Kidney (tissue), 14 donors: ENCODE measurements around the gene NAP1L4. TPM values are rescaled to one million over a fixed set of nuclear protein-coding genes. Genes with fewer than 3 reads are reported as not detected.

Experiments
- DNase-seq, 5 donors: peaks; one replicate each; pipeline ENCODE4 v3.0.0-alpha.2; 2013 to 2020
- FAIRE-seq: peaks from 2 replicates; lab custom pipeline; 2012; peaks lifted over from hg19 to GRCh38; lab: Jason Lieb, UNC
- H3K27ac ChIP-seq, 2 donors: one replicate each; pipeline ENCODE4 v1.7.0; 2013; ENCODE audit warnings: low read depth in 2 of 2, low read length in 2 of 2, inconsistent platforms in 1 of 2
- H3K27me3 ChIP-seq: one replicate; pipeline ENCODE4 v1.7.1; 2013; ENCODE audit warnings: low read length, inconsistent platforms; ENCODE audit not compliant: control insufficient read depth, insufficient read depth
- H3K36me3 ChIP-seq, 3 donors: one replicate each; pipeline versions ENCODE4 v1.7.0 to v1.7.1; 2013; ENCODE audit warnings: low read length in 3 of 3, control low read depth in 1 of 3, inconsistent platforms in 1 of 3; ENCODE audit not compliant: insufficient read depth in 3 of 3, control insufficient read depth in 2 of 3
- H3K4me1 ChIP-seq, 3 donors: one replicate each; pipeline versions ENCODE4 v1.7.0 to v1.7.1; 2013; ENCODE audit warnings: low read length in 3 of 3, inconsistent platforms in 1 of 3, low read depth in 1 of 3; ENCODE audit not compliant: control insufficient read depth in 2 of 3, insufficient read depth in 2 of 3
- H3K4me3 ChIP-seq, 3 donors: one replicate each; pipeline versions ENCODE4 v1.7.0 to v1.8.1; 2013; ENCODE audit warnings: low read length in 3 of 3, control low read depth in 1 of 3, inconsistent platforms in 1 of 3
- H3K9ac ChIP-seq, 3 donors: one replicate each; pipeline versions ENCODE4 v1.7.0 to v1.7.1; 2013; ENCODE audit warnings: low read length in 3 of 3, control low read depth in 1 of 3, inconsistent platforms in 1 of 3
- H3K9me3 ChIP-seq, 3 donors: one replicate each; pipeline versions ENCODE4 v1.7.0 to v1.7.1; 2013; ENCODE audit warnings: low read length in 3 of 3, control low read depth in 1 of 3, inconsistent platforms in 1 of 3; ENCODE audit not compliant: control insufficient read depth in 2 of 3, insufficient read depth in 1 of 3
- CTCF ChIP-seq: IDR thresholded peaks from 3 replicates; pipeline ENCODE4 v1.5.1; 2012; ENCODE audit warnings: mild to moderate bottlenecking, moderate library complexity, borderline replicate concordance; ENCODE audit not compliant: insufficient read depth; ENCODE audit errors: extremely low read depth
- intact Hi-C: fragments of 100-400 bp; cut with DNase I; formaldehyde crosslinking; loops from one replicate; pipeline ENCODE4 v1.11.1; 2022
- polyA plus RNA-seq: library from polyadenylated mRNA; stranded (reverse); fragments of 350-450 nt; fragmentation: Illumina TruSeq; extraction: RNeasy Lipid Tissue Mini Kit (QIAGEN cat#74804); gene quantifications from one replicate; pipeline ENCODE4 v1.2.3, GENCODE V29; 2014; ENCODE audit warnings: low read depth, low replicate concordance; ENCODE audit not compliant: insufficient read depth
- total RNA-seq: library from RNA; stranded (reverse); fragmentation: NEBNext Ultra II Directional; extraction: Animal tissue kit (Norgen Biotek cat#: 25700); gene quantifications from one replicate; pipeline ENCODE4 v1.2.1, GENCODE V29; 2021
- donor health status: control.
- donor health status: control.
- donor health status: control.
- donor health status: control.
- donor health status: control.
- donor health status: DM: yes; HTN: yes; CAD: no.
- donor health status: Normal renal cell carcinoma (clear cell type).

NAP1L4 gene
- total and polyA plus RNA-seq, 2 donors from 2014 or later = 120 to 133 TPM

- no peaks in the 10 kb centered on the region for H3K27me3 ChIP-seq
- no peak overlapping the region for H3K9ac ChIP-seq
- DNase-seq (no peak), FAIRE-seq (no peak)
- no peak overlapping the region for H3K27ac ChIP-seq
- no peaks in the 10 kb centered on the region for H3K9me3 ChIP-seq
- no peak overlapping the region for H3K4me3 ChIP-seq
- no peak for TF ChIP-seq CTCF
- peaks cover 0 to 18% (median 7%) of the 10 kb centered on the region in 3 donors for H3K4me1 ChIP-seq
- peaks cover 0 to 59% (median 28%) of the 10 kb centered on the region in 3 donors for H3K36me3 ChIP-seq
- intact Hi-C loops = no loop called here
Observed at GRCh38 chr11:2947744-2948143, 44.4 kb downstream of the NAP1L4 start.

GRCh38 chr11:2945757-2946287 is 46.3 kb downstream of the NAP1L4 start:
- H3K27ac ChIP-seq = no peak overlapping the region
- no peak for FAIRE-seq
- no peaks in the 10 kb centered on the region for H3K27me3 ChIP-seq
- no peak for TF ChIP-seq CTCF
- H3K9me3 ChIP-seq = no peaks in the 10 kb centered on the region
- intact Hi-C loops = no loop called here
- H3K9ac ChIP-seq = no peak overlapping the region
- H3K36me3 ChIP-seq = peaks cover 0 to 41% (median 9%) of the 10 kb centered on the region in 3 donors
- peak in 1 of 5 donors; percentile 40 for DNase-seq
- peaks cover 0 to 19% (median 7%) of the 10 kb centered on the region in 3 donors for H3K4me1 ChIP-seq
- no peak overlapping the region for H3K4me3 ChIP-seq

GRCh38 chr11:2945031-2945756 is 46.9 kb downstream of the NAP1L4 start:
- DNase-seq = peak; percentile 74 to 97 (median 81)
- intact Hi-C loops = no loop called here
- peak; percentile 97 for FAIRE-seq
- peaks cover 0 to 25% (median 12%) of the 10 kb centered on the region in 3 donors for H3K4me1 ChIP-seq
- TF ChIP-seq CTCF = no peak
- peak overlapping the region in 1 of 3 donors; percentile 53 for H3K4me3 ChIP-seq
- no peak overlapping the region for H3K9ac ChIP-seq
- no peaks in the 10 kb centered on the region for H3K27me3 ChIP-seq
- H3K36me3 ChIP-seq = peaks cover 0 to 34% (median 7%) of the 10 kb centered on the region in 3 donors
- H3K27ac ChIP-seq = peak overlapping the region; percentile 40 to 67
- no peaks in the 10 kb centered on the region for H3K9me3 ChIP-seq
